ENCODE data around the gene ABI1. TPM values are rescaled to one million over a fixed set of nuclear protein-coding genes. Genes with fewer than 3 reads are reported as not detected.
"Not testable (repeated sequence)": the region's sequence is repeated elsewhere in the genome, so short reads cannot be mapped to it uniquely, and the experiment has no call there.

Gene ABI1
- total RNA-seq, 1 experiment from 2014 or later, result 95.8 TPM

DNA sequence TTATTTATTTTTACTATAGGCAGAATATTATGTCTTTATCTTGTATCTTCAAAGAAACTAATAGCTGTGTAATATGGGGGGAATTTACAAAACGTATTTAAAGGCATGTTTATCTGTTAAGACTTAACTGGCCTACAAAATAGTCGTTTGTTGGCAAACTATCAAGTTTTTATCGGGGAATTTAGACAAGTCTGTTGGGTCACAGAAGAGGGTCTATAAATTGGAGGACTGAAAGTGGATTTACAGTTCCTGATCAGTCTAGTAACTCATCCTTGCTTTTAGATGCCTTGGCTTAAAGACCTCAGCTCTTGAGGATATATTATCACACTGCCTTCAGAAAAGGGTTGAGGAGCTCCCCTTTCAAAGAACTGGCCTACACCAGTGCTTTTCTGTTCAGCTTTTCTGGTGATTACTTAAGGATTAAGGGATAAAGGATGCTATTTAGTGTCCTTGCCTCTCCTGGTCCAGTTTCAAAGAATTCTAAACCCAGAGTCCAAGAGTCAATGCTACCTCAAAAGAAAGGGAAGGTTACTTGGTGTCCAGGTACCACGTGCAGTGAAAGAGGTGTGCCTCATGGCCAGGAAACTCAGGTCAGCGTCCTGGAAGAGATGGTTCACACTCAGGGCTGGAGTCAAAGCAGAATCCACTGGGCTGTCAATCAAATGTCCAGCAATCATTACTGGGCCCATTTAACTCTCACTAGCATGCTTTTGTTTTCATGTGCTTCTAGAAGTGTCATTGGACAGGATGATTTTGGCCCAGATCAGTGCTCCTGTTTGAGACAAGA, 42.9 kb upstream of the ABI1 start:
- Mint-ChIP-seq H3K9me3 (ENCODE audit: unreplicated experiment) (peaks cover 8% of the 10 kb centered on the region), H3K4me3 (ENCODE audit: unreplicated experiment) (no peak overlapping the region), H3K36me3 (ENCODE audit: insufficient read depth, unreplicated experiment) (no peaks in the 10 kb centered on the region), H3K27ac (ENCODE audit: unreplicated experiment) (no peak overlapping the region), H3K27me3 (ENCODE audit: insufficient read depth, unreplicated experiment) (no peaks in the 10 kb centered on the region), H3K4me1 (ENCODE audit: low read depth, unreplicated experiment) (peaks cover 7% of the 10 kb centered on the region)
- Histone ChIP-seq H3K4me3 (ENCODE audit: low read depth, low read length) (no peak overlapping the region), H3K27me3 (replicated peaks; ENCODE audit: control insufficient read depth, insufficient read depth, low read length) (no peaks in the 10 kb centered on the region), H3K9me3 (peaks cover 3% of the 10 kb centered on the region; the same call in 1 of the 2 replicates), H3K4me1 (no peaks in the 10 kb centered on the region), H3K36me3 (ENCODE audit: control insufficient read depth, insufficient read depth, low read length) (no peaks in the 10 kb centered on the region)
- DNase-seq, result peak; percentile 54 to 68
- ChIA-PET POLR2A (no interaction called here), CTCF (no interaction called here)
- intact Hi-C loops (cut with micrococcal nuclease; ENCODE audit: unreplicated experiment), result no loop called here
- no TSS peak for BruUV-seq (replicated peaks)
- TF ChIP-seq, protein P1, sequence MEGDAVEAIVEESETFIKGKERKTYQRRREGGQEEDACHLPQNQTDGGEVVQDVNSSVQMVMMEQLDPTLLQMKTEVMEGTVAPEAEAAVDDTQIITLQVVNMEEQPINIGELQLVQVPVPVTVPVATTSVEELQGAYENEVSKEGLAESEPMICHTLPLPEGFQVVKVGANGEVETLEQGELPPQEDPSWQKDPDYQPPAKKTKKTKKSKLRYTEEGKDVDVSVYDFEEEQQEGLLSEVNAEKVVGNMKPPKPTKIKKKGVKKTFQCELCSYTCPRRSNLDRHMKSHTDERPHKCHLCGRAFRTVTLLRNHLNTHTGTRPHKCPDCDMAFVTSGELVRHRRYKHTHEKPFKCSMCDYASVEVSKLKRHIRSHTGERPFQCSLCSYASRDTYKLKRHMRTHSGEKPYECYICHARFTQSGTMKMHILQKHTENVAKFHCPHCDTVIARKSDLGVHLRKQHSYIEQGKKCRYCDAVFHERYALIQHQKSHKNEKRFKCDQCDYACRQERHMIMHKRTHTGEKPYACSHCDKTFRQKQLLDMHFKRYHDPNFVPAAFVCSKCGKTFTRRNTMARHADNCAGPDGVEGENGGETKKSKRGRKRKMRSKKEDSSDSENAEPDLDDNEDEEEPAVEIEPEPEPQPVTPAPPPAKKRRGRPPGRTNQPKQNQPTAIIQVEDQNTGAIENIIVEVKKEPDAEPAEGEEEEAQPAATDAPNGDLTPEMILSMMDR (IDR thresholded peaks at IDR 0.05; ENCODE audit: insufficient read depth in 1 of 2, low read depth in 1 of 2, low read length in 1 of 2, severe bottlenecking in 1 of 2, unreplicated experiment in 1 of 2), result no peak

DNA sequence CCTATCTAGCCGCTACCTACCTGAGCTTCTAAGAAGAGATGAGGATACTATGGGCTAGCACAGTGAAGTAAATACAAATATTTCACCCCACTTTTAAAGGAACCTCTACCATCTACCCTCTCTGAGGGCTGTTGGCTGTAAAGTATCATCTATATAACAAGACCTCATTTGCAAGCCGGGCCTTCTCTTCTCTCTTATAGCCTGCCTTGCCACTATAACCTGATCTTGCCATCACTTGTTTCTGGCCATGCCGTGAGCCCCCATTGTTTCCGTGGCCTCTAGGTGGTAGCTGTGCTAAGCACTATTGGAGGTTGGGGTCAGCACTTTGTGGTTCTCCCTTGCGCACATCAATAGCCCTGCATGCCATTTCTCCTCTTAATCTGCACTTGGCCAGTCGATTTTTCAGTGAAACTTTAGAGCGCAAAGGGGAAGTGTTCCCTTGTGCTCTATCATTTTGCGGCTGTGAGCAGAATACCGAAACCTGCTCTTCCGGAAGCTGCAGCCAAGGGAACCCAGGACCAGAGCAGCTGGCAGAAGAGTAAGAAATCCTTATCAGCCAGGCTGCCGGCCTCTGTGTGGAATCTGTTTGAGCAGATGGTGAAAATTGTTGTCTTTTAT, 31.7 kb upstream of the ABI1 start:
- H3K36me3 Mint-ChIP-seq (ENCODE audit: insufficient read depth, unreplicated experiment); DNase-seq; H3K36me3 ChIP-seq (ENCODE audit: control insufficient read depth, insufficient read depth, low read length); H3K9me3 ChIP-seq; H3K27me3 Mint-ChIP-seq (ENCODE audit: insufficient read depth, unreplicated experiment); H3K4me3 ChIP-seq (ENCODE audit: low read depth, low read length); intact Hi-C loops (cut with micrococcal nuclease; ENCODE audit: unreplicated experiment); H3K9me3 Mint-ChIP-seq (ENCODE audit: unreplicated experiment); H3K27me3 ChIP-seq (replicated peaks; ENCODE audit: control insufficient read depth, insufficient read depth, low read length); H3K4me1 ChIP-seq; POLR2A ChIA-PET; CTCF ChIA-PET; H3K27ac Mint-ChIP-seq (ENCODE audit: unreplicated experiment); BruUV-seq (replicated peaks); H3K4me3 Mint-ChIP-seq (ENCODE audit: unreplicated experiment); H3K4me1 Mint-ChIP-seq (ENCODE audit: low read depth, unreplicated experiment): not testable (repeated sequence)

DNA sequence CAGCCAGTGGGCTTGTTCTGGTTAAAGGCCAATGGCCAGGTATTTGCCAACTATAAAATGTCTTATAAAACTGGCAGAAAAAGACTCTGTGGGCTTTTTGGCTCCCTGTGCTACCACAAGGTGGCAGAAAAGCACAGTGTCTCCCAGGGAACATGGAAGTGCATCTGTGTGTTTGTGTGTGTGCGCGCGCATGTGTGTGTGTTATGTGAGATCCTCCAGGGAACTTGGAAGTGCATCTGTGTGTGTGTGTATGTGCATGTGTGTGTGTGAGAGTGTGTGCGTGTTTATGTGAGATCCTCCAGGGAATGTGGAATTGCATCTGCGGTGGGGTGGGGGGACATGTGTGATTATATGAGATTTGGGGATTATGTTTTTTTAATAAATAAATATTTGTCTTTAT, 30.2 kb upstream of the ABI1 start:
- Mint-ChIP-seq H3K4me1 (ENCODE audit: low read depth, unreplicated experiment) (no peaks in the 10 kb centered on the region), H3K9me3 (ENCODE audit: unreplicated experiment) (peaks cover 9% of the 10 kb centered on the region), H3K27ac (ENCODE audit: unreplicated experiment) (no peak overlapping the region), H3K27me3 (ENCODE audit: insufficient read depth, unreplicated experiment) (peaks cover 1% of the 10 kb centered on the region), H3K36me3 (ENCODE audit: insufficient read depth, unreplicated experiment) (no peaks in the 10 kb centered on the region), H3K4me3 (ENCODE audit: unreplicated experiment) (no peak overlapping the region)
- peak; percentile 70 for DNase-seq
- H3K4me3 ChIP-seq (ENCODE audit: low read depth, low read length), result no peak overlapping the region
- H3K27me3 ChIP-seq (replicated peaks; ENCODE audit: control insufficient read depth, insufficient read depth, low read length), result no peaks in the 10 kb centered on the region
- BruUV-seq (replicated peaks), result no TSS peak
- no peaks in the 10 kb centered on the region for H3K36me3 ChIP-seq (ENCODE audit: control insufficient read depth, insufficient read depth, low read length)
- POLR2A ChIA-PET, result no interaction called here
- CTCF ChIA-PET, result interaction anchor here (0.6 kb wide), 1 partner anchor 35 kb away, joined by 3 read pairs; no protein-coding TSS in a partner anchor
- H3K4me1 ChIP-seq, result no peaks in the 10 kb centered on the region
- H3K9me3 ChIP-seq, result no peaks in the 10 kb centered on the region
- intact Hi-C loops (cut with micrococcal nuclease; ENCODE audit: unreplicated experiment), result loop anchor here (1.0 kb wide), 3 partner anchors 131 to 469 kb away; partner anchors contain the start of gene ANKRD26
- TF ChIP-seq, protein P1 (IDR thresholded peaks at IDR 0.05; ENCODE audit: insufficient read depth in 1 of 2, low read depth in 1 of 2, low read length in 1 of 2, severe bottlenecking in 1 of 2, unreplicated experiment in 1 of 2), result peak; percentile 70 to 72

Measured in Caco-2 (cell line).